HG03280 (cell line): ENCODE data around the gene AFF2.

ENCODE experiments used
- ATAC-seq: cut with Tn5 transposase; IDR thresholded peaks from one replicate; pipeline ENCODE4 v1.9.1; 2021; ENCODE audit warnings: mild to moderate bottlenecking, moderate library complexity; ENCODE audit not compliant: unreplicated experiment

AFF2 gene

GRCh38 chrX:148995661-148996060, 495.2 kb downstream of the AFF2 start:
- ATAC-seq = no peak

- no peak for ATAC-seq
Observed at GRCh38 chrX:149002320-149002719, 501.9 kb downstream of the AFF2 start.

- no peak for ATAC-seq
Observed at GRCh38 chrX:149003863-149004660, 503.6 kb downstream of the AFF2 start.

DNA sequence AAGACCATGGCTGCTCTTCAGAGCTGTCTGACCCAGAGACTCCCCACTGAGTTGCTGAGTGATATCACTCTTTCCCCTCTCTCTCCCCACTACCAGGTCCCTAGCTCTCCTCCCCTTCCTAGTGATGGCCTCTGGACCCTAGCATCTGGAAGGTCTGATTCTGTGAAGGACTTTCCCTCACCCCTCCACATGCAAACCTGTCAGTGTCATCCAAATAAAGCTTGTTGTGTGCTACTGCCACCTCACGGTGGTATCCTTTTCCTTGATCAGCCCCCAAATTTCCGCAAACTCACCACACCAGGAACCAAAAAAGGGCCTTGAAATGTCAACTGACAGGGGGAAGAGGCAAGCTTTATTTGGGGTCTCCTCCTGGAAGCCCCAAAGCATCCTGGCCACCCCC, 504.5 kb downstream of the AFF2 start:
- ATAC-seq = no peak

GRCh38 chrX:149006235-149006634, 505.8 kb downstream of the AFF2 start:
- no peak for ATAC-seq

DNA sequence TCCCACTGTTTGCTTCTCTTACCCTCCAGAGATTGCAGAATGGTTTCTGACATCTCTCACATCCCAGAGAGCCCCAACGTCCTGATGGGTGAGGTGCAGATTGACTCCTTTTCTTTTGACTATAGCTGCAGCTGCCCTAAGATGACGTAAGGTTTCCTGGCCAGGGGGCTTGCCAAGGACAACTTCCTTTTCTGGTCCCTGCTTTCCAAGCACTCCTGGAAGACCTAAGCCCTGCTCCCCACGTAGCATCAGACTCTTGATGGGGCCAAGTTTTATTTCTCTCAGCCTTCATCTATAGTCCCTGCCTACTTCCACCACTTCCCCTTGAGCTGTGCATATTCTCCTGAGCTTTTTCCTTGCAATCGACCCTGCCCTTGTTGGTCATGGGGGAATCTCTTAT, 507.0 kb downstream of the AFF2 start:
- no peak for ATAC-seq

DNA sequence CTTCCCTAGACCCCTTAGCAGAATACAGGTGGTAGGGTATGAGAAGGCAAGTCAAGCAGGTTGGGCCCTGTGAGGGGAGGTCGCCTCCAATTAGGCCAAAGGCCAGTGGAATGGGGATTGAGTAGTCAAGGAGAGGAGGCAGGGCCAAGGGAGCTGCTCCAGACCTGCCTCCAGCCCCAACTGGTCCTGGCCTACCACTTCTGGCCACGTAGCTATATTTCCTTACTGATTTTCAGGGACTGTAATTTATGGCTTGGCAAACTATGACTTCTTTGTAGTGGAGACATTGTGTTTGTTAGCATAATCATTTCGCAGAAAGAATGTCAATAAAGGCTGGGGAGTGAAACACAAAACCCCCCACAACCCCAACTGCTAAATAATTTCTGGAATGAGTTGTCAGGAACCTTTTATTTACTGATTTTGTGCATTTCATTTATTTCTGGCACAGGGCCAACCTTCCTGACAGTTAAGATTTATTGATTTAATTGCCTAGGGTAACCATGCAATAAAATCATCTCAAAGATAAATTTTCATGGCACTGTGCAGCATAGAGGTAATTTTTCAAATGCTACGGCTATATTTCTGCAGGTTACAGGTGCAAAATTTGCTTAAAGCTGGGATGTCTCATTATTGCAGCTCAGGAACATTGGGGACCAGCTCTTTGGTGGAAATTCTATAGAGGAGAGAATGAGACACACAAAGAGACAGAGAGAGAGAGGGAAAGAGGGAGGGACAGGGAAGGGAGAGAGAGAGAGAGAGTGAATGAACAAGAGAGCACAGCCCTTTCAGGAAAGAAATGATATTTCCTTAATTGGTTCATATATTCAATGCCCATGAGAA, 509.8 kb downstream of the AFF2 start:
- no peak for ATAC-seq

- no peak for ATAC-seq
Observed at GRCh38 chrX:149010853-149011224, 510.4 kb downstream of the AFF2 start.

GRCh38 chrX:149013081-149013480, 512.7 kb downstream of the AFF2 start:
- ATAC-seq = no peak

DNA sequence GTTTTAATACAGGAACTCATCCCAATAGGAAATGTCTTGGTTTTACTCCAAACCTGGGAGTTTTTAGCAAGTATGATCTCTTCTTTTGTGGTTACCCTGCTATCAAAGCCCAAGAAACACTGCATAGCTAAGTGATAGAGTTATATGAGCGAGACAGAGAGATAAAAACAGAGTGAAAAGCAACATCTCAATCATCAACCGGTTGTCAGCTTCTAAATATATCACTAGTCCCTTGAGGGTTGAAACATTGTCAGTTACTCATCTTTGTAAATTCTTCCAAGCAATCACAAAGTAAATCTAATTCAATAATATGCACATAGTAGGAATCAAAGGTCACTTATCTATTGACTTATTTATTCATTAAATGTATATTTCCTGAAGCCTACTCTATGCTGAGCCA, 520.7 kb downstream of the AFF2 start:
- no peak for ATAC-seq

GRCh38 chrX:149022485-149022884, 522.1 kb downstream of the AFF2 start:
- ATAC-seq = no peak

- ATAC-seq = no peak
Observed at GRCh38 chrX:149032449-149032848, 532.0 kb downstream of the AFF2 start.

DNA sequence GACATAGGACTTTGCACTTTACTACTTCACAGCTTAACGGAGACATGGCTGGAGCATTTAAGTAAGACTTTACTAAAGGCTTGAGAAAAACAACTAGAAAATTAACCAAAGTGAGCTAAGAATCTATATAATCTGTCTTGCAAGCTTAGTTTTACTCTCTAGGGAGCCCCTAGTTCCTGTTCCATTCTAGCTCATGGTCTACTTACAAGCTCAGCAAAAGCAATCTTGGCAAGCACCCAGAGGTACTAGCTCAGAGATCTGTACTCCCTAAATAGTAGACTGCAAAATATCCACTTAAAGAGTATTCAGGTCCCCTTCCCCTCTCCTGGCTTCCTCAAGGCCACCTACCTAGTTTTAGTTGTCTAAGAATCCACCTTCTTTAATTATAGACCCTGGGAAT, 535.7 kb downstream of the AFF2 start:
- no peak for ATAC-seq

DNA sequence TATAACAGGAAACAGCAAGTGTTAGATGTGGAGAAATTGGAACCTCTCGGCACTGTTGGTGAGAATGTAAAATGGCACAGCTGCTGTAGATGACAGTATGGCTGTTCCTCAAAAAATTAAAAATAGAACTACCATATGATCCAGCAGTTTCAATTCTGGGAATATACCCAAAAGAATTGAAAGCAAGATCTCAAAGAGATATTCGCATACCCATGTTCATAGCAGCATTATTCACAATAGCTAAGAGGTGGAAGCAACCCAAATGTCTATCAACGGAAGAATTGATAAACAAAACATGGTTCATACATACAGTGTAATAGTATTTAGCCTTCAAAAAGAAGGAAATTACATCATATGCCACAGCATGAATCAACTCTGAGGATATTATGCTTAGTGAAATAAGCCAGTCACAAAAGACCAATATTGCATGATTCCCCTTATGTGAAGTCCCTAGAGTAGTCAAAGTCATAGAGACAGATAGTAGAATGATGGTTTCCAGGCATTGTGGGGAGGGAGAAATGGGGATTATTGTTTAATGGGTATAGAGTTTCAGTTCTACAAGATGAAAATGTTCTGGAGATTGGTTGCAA, 537.0 kb downstream of the AFF2 start:
- no peak for ATAC-seq

DNA sequence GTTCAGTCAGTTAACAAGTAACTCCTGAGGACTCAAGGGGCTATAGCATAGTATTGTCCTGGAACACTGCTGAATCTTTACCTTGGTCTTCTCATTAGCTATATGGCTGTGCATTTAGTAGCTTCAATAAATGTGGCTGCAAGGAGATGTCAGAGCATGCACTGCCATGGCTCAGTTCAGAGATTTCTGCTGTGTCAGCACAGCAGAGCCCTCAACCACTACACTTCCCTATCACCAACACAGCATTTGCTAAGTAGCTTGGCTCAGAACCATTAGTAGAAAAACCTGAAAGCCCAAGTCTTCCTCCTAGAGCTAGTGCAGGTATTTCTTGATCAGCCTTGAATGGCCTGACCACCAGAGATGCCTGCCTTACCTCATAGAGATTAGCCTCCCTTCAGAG, 538.6 kb downstream of the AFF2 start:
- no peak for ATAC-seq

- ATAC-seq = no peak
Observed at GRCh38 chrX:149040873-149041535, 540.6 kb downstream of the AFF2 start.

DNA sequence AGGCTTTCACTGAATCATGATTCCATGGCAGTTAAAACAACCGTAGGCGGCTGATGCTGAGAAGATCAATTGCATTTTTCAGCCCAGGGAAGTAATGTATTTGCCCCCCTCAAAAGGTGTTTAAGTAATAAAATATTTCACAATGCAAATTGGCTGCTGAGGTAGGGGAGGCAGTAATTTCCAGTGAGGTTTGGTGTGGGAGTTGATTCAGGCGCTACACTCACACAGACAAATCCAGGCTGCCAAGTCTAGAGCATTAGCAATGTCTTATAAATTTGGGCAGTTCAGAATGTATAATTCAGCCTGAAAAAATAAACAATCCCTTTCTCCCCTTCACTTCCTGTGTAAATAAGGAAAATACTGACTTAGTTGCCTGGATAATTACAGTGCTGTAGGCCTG, 543.0 kb downstream of the AFF2 start:
- no peak for ATAC-seq

- ATAC-seq = no peak
Observed at GRCh38 chrX:149044471-149044870, 544.1 kb downstream of the AFF2 start.

- ATAC-seq = no peak
Observed at GRCh38 chrX:149045645-149046210, 545.3 kb downstream of the AFF2 start.
